Chondrocyte (in vitro differentiated cells): Measurements from ENCODE around the gene GLI2. TPM values are rescaled to one million over a fixed set of nuclear protein-coding genes. Genes with fewer than 3 reads are reported as not detected.
A peak's percentile ranks its signal among the peaks of the same experiment; 100 is the strongest.

Source experiments
- DNase-seq: peaks from one replicate; pipeline ENCODE4 v3.0.0; 2021; ENCODE audit warnings: mixed read lengths, low spot score
- H3K27ac Mint-ChIP-seq: one replicate; pipeline ENCODE4 v1.8.0; 2021; ENCODE audit warnings: mild to moderate bottlenecking, moderate library complexity, mixed read lengths; ENCODE audit not compliant: unreplicated experiment
- H3K27me3 Mint-ChIP-seq: 2 replicates; pipeline ENCODE4 v1.8.0; 2021; ENCODE audit warnings: low read depth, mixed read lengths
- H3K36me3 Mint-ChIP-seq: 2 replicates; pipeline ENCODE4 v1.8.0; 2021; ENCODE audit warnings: low read depth, mixed read lengths
- H3K4me1 Mint-ChIP-seq: 2 replicates; pipeline ENCODE4 v1.8.0; 2021; ENCODE audit warnings: low read depth, mild to moderate bottlenecking, mixed read lengths
- H3K4me3 Mint-ChIP-seq: one replicate; pipeline ENCODE4 v1.8.0; 2021; ENCODE audit warnings: mild to moderate bottlenecking, moderate library complexity, mixed read lengths; ENCODE audit not compliant: unreplicated experiment
- H3K9me3 Mint-ChIP-seq: 2 replicates; pipeline ENCODE4 v1.8.0; 2021; ENCODE audit warnings: low read depth, mixed read lengths
- CTCF ChIP-seq: fragments of 200-600 bp; sonication (generic); IDR thresholded peaks from 2 replicates; pipeline ENCODE4 v1.5.0; 2021; ENCODE audit warnings: antibody characterized with exemption, mild to moderate bottlenecking, moderate library complexity
- total RNA-seq: library from RNA; stranded (reverse); gene quantifications from 3 replicates; pipeline ENCODE4 v1.2.1, GENCODE V29; 2021

The GLI2 gene
- total RNA-seq, 1 donor from 2014 or later: 36.0 TPM

- Mint-ChIP-seq H3K9me3 (no peaks in the 10 kb centered on the region), H3K36me3 (no peaks in the 10 kb centered on the region), H3K4me1 (peaks cover 8% of the 10 kb centered on the region), H3K27me3 (no peaks in the 10 kb centered on the region), H3K27ac (no peak overlapping the region), H3K4me3 (no peak overlapping the region)
- no peak for DNase-seq
- no peak for TF ChIP-seq CTCF
These were observed 19.7 kb upstream of the GLI2 start for GRCh38 chr2:120715941-120716340.

GRCh38 chr2:120716641-120717585 is 18.8 kb upstream of the GLI2 start:
- no peak overlapping the region for H3K27ac Mint-ChIP-seq
- no peaks in the 10 kb centered on the region for H3K27me3 Mint-ChIP-seq
- H3K4me1 Mint-ChIP-seq: peaks cover 9% of the 10 kb centered on the region
- H3K36me3 Mint-ChIP-seq: no peaks in the 10 kb centered on the region
- TF ChIP-seq CTCF: no peak
- H3K4me3 Mint-ChIP-seq: no peak overlapping the region
- H3K9me3 Mint-ChIP-seq: no peaks in the 10 kb centered on the region
- DNase-seq: peak; percentile 68

GRCh38 chr2:120719491-120719890 is 16.2 kb upstream of the GLI2 start:
- Mint-ChIP-seq H3K27me3 (no peaks in the 10 kb centered on the region), H3K27ac (no peak overlapping the region), H3K4me1 (peaks cover 24% of the 10 kb centered on the region), H3K36me3 (no peaks in the 10 kb centered on the region), H3K9me3 (peaks cover 5% of the 10 kb centered on the region), H3K4me3 (no peak overlapping the region)
- TF ChIP-seq CTCF: no peak
- DNase-seq: peak; percentile 79

GRCh38 chr2:120720231-120720630 is 15.4 kb upstream of the GLI2 start:
- Mint-ChIP-seq H3K36me3 (no peaks in the 10 kb centered on the region), H3K4me1 (peaks cover 24% of the 10 kb centered on the region), H3K9me3 (peaks cover 8% of the 10 kb centered on the region), H3K27me3 (no peaks in the 10 kb centered on the region), H3K27ac (no peak overlapping the region), H3K4me3 (no peak overlapping the region)
- TF ChIP-seq CTCF: no peak
- peak; percentile 68 for DNase-seq

GRCh38 chr2:120720746-120721375 is 14.8 kb upstream of the GLI2 start:
- H3K4me1 Mint-ChIP-seq: peaks cover 24% of the 10 kb centered on the region
- no peaks in the 10 kb centered on the region for H3K27me3 Mint-ChIP-seq
- H3K4me3 Mint-ChIP-seq: no peak overlapping the region
- peak; percentile 53 for DNase-seq
- peaks cover 11% of the 10 kb centered on the region for H3K9me3 Mint-ChIP-seq
- no peak for TF ChIP-seq CTCF
- no peaks in the 10 kb centered on the region for H3K36me3 Mint-ChIP-seq
- H3K27ac Mint-ChIP-seq: no peak overlapping the region
